Sigmoid colon (tissue), 7 donors: ENCODE measurements around the gene AP5Z1. TPM values are rescaled to one million over a fixed set of nuclear protein-coding genes. Genes with fewer than 3 reads are reported as not detected.
A peak's percentile ranks its signal among the peaks of the same experiment; 100 is the strongest.

Experiments
- DNase-seq: peaks from one replicate; pipeline ENCODE4 v3.0.0-alpha.2; 2019
- H3K27ac ChIP-seq, 4 donors: fragments of 200-600 bp; sonication (generic); one replicate each; pipeline ENCODE4 v1.5.1; 2016 to 2019; ENCODE audit warnings: mild to moderate bottlenecking in 1 of 4
- H3K27me3 ChIP-seq, 3 donors: fragments of 200-600 bp; sonication (generic); one replicate each; pipeline ENCODE4 v1.5.1; 2019; ENCODE audit warnings: mild to moderate bottlenecking in 1 of 3
- H3K36me3 ChIP-seq, 4 donors: fragments of 200-600 bp; sonication (generic); one replicate each; pipeline ENCODE4 v1.5.1; 2016 to 2019
- H3K4me1 ChIP-seq, 4 donors: fragments of 200-600 bp; sonication (generic); one replicate each; pipeline ENCODE4 v1.5.1; 2017 to 2019
- H3K4me3 ChIP-seq, 4 donors: fragments of 200-600 bp; sonication (generic); one replicate each; pipeline ENCODE4 v1.5.1; 2017 to 2019; ENCODE audit warnings: mild to moderate bottlenecking in 2 of 4, moderate library complexity in 1 of 4
- H3K9me3 ChIP-seq, 4 donors: fragments of 200-600 bp in 3 of 4; sonication (generic) in 3 of 4; one replicate each; pipeline versions ENCODE4 v1.5.1 to v1.6.1; 2013 to 2019
- CTCF ChIP-seq, 4 experiments: fragments of 450-650 bp in 3 of 4; fragments of 200-600 bp in 1 of 4; IDR thresholded peaks; one replicate each; pipeline ENCODE4 v1.5.1; 2016 to 2019; ENCODE audit warnings: antibody characterized with exemption in 4 of 4, mild to moderate bottlenecking in 3 of 4, moderate library complexity in 2 of 4
- EP300 ChIP-seq, 4 donors: sonication (generic); formaldehyde crosslinking; IDR thresholded peaks; one replicate each; pipeline ENCODE4 v1.6.1; 2017; ENCODE audit warnings: antibody characterized with exemption in 4 of 4
- POLR2A ChIP-seq, 2 donors: fragments of 450-650 bp; IDR thresholded peaks; one replicate each; pipeline ENCODE4 v1.6.1; 2016; ENCODE audit warnings: antibody characterized with exemption in 2 of 2, mild to moderate bottlenecking in 2 of 2, moderate library complexity in 2 of 2
- POLR2AphosphoS5 ChIP-seq, 4 donors: sonication (generic); formaldehyde crosslinking; IDR thresholded peaks; one replicate each; pipeline ENCODE4 v1.6.1; 2017; ENCODE audit warnings: antibody characterized with exemption in 4 of 4
- WGBS, 2 donors: extraction: QIAGEN DNeasy Blood & Tissue Kit; methylation state at CpG; one replicate each; pipeline ENCODE4 v1.1.7; 2013; 5-methylcytosine and 5-hydroxymethylcytosine counted together
- intact Hi-C: fragments of 100-400 bp; cut with DNase I; formaldehyde crosslinking; loops from one replicate; pipeline ENCODE4 v1.15.1; 2023
- polyA plus RNA-seq, 3 donors: library from polyadenylated mRNA; stranded (reverse); fragments of 200-250 nt; gene quantifications; one replicate each; pipeline ENCODE4 v1.2.3, GENCODE V29; 2013
- total RNA-seq, 4 donors: library from RNA; depleted of rRNA; stranded (reverse); fragments of >200 nt; gene quantifications; one replicate each; pipeline ENCODE4 v1.1.0, GENCODE V29; 2016
- donor health status: healthy with polysubstance abuse.
- donor health status: Bipolar disorder and iron deficiency.
- donor health status: healthy.

AP5Z1 gene
- total and polyA plus RNA-seq, 7 donors, result 16.8 to 66.0 (median 20.3) TPM

GRCh38 chr7:4762121-4763055 lies 13.0 kb upstream of the AP5Z1 start:
- H3K4me3 ChIP-seq, result no peak overlapping the region
- TF ChIP-seq EP300 (IDR thresholded peaks at IDR 0.05), result no peak
- no peak for TF ChIP-seq POLR2A (IDR thresholded peaks at IDR 0.05)
- no peak for TF ChIP-seq POLR2AphosphoS5 (IDR thresholded peaks at IDR 0.05)
- no peak for TF ChIP-seq CTCF (IDR thresholded peaks at IDR 0.05)
- H3K4me1 ChIP-seq, result peaks cover 0 to 35% (median 29%) of the 10 kb centered on the region in 4 donors
- peaks cover 56 to 75% (median 65%) of the 10 kb centered on the region in 4 donors for H3K36me3 ChIP-seq
- 96% methylated on average over 54 of the region's 54 CpGs for WGBS, 2 donors
- peak; percentile 66 for DNase-seq
- no peak overlapping the region for H3K27ac ChIP-seq
- no peaks in the 10 kb centered on the region for H3K27me3 ChIP-seq
- H3K9me3 ChIP-seq, result no peaks in the 10 kb centered on the region
- intact Hi-C loops, result no loop called here

- Histone ChIP-seq H3K9me3 (no peaks in the 10 kb centered on the region), H3K4me3 (no peak overlapping the region), H3K27ac (peak overlapping the region in 2 of 4 donors; percentile 95 to 99), H3K27me3 (no peaks in the 10 kb centered on the region), H3K4me1 (peaks cover 0 to 36% (median 29%) of the 10 kb centered on the region in 4 donors), H3K36me3 (peaks cover 50 to 66% (median 57%) of the 10 kb centered on the region in 4 donors)
- no peak for TF ChIP-seq EP300 (IDR thresholded peaks at IDR 0.05)
- TF ChIP-seq POLR2AphosphoS5 (IDR thresholded peaks at IDR 0.05), result no peak
- TF ChIP-seq POLR2A (IDR thresholded peaks at IDR 0.05), result no peak
- no peak for TF ChIP-seq CTCF (IDR thresholded peaks at IDR 0.05)
- WGBS, 2 donors, result 96% methylated on average over 32 of the region's 32 CpGs
- intact Hi-C loops, result no loop called here
- peak; percentile 66 for DNase-seq
Measured at GRCh38 chr7:4763091-4763793, 12.2 kb upstream of the AP5Z1 start.

GRCh38 chr7:4763794-4764185 lies 11.6 kb upstream of the AP5Z1 start:
- Histone ChIP-seq H3K27ac (peak overlapping the region in 3 of 4 donors; percentile 95 to 99 (median 96)), H3K4me1 (peaks cover 0 to 41% (median 32%) of the 10 kb centered on the region in 4 donors), H3K9me3 (no peaks in the 10 kb centered on the region), H3K4me3 (no peak overlapping the region), H3K36me3 (peaks cover 46 to 61% (median 52%) of the 10 kb centered on the region in 4 donors), H3K27me3 (no peaks in the 10 kb centered on the region)
- TF ChIP-seq EP300 (IDR thresholded peaks at IDR 0.05), result no peak
- TF ChIP-seq POLR2AphosphoS5 (IDR thresholded peaks at IDR 0.05), result no peak
- TF ChIP-seq CTCF (IDR thresholded peaks at IDR 0.05), result no peak
- TF ChIP-seq POLR2A (IDR thresholded peaks at IDR 0.05), result no peak
- DNase-seq, result no peak
- 96% methylated on average over 21 of the region's 21 CpGs for WGBS, 2 donors
- intact Hi-C loops, result no loop called here

- peak; percentile 80 for DNase-seq
- Histone ChIP-seq H3K4me3 (no peak overlapping the region), H3K4me1 (peaks cover 0 to 48% (median 37%) of the 10 kb centered on the region in 4 donors), H3K36me3 (peaks cover 40 to 54% (median 45%) of the 10 kb centered on the region in 4 donors), H3K27me3 (no peaks in the 10 kb centered on the region), H3K27ac (peak overlapping the region in 3 of 4 donors; percentile 95 to 99 (median 96)), H3K9me3 (no peaks in the 10 kb centered on the region)
- TF ChIP-seq POLR2A (IDR thresholded peaks at IDR 0.05), result no peak
- TF ChIP-seq EP300 (IDR thresholded peaks at IDR 0.05), result no peak
- TF ChIP-seq CTCF (IDR thresholded peaks at IDR 0.05), result no peak
- TF ChIP-seq POLR2AphosphoS5 (IDR thresholded peaks at IDR 0.05), result peak in 2 of 4 donors; percentile 41 to 47
- intact Hi-C loops, result loop anchor here (5.0 kb wide), 1 partner anchor 122 kb away; no protein-coding TSS in a partner anchor
- WGBS, 2 donors, result 92 to 94% methylated on average over 35 of the region's 35 CpGs
Measured at GRCh38 chr7:4764402-4765007, 10.9 kb upstream of the AP5Z1 start.
